ENCODE measurements around the gene CFB.
"Not testable (repeated sequence)": the region's sequence is repeated elsewhere in the genome, so short reads cannot be mapped to it uniquely, and the experiment has no call there.

DNA sequence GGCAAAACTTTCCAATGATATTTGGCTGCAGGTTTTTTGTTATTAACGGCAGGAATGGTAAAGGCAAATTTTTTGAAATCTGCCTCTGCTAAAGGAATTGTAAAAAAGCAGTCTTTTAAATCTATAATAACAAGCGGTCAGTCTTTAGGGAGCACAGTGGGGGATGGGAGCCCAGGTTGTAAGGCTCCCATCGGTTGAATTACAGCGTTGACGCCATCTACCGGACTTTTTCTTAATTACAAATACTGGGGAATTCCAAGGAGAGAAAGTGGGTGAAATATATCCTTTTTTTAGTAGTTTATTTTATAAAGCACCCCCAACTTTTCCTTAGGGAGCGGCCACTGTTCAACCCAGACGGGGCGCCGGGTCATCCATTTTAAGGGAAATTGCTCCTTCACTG lies 43.5 kb downstream of the CFB start:
- TF ChIP-seq, protein P1, sequence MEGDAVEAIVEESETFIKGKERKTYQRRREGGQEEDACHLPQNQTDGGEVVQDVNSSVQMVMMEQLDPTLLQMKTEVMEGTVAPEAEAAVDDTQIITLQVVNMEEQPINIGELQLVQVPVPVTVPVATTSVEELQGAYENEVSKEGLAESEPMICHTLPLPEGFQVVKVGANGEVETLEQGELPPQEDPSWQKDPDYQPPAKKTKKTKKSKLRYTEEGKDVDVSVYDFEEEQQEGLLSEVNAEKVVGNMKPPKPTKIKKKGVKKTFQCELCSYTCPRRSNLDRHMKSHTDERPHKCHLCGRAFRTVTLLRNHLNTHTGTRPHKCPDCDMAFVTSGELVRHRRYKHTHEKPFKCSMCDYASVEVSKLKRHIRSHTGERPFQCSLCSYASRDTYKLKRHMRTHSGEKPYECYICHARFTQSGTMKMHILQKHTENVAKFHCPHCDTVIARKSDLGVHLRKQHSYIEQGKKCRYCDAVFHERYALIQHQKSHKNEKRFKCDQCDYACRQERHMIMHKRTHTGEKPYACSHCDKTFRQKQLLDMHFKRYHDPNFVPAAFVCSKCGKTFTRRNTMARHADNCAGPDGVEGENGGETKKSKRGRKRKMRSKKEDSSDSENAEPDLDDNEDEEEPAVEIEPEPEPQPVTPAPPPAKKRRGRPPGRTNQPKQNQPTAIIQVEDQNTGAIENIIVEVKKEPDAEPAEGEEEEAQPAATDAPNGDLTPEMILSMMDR (conservative IDR thresholded peaks at IDR 0.05) = not testable (repeated sequence)
- not testable (repeated sequence) for TF ChIP-seq EZH2 (IDR thresholded peaks at IDR 0.05; ENCODE audit: low read depth)
